HepG2 (cell line): ENCODE measurements around the gene LRIT1. TPM values are rescaled to one million over a fixed set of nuclear protein-coding genes. Genes with fewer than 3 reads are reported as not detected.

Experiments
- ATAC-seq: fragments of 200-7000 bp; cut with Tn5 transposase; 3 replicates; pipeline ENCODE4 v1.9.1; 2020; ENCODE audit warnings: mild to moderate bottlenecking, moderate library complexity
- BruUV-seq: library from RNA; stranded (reverse); fragments of 400-500 nt; replicated peaks from 2 replicates; lab custom pipeline; 2021; lab: Mats Ljungman, UMichigan
- CTCF ChIA-PET: fragments of 300-600 bp; formaldehyde crosslinking; extraction: SDS; loops from one replicate; lab custom pipeline; 2021; ENCODE audit warnings: low total read pairs, inconsistent platforms, low intra/inter-chr PET ratio; lab: Yijun Ruan, JAX
- POLR2A ChIA-PET: fragments of 350-600 bp; sonication (Branson Sonifier 250); formaldehyde crosslinking; loops from one replicate; lab custom pipeline; 2020; ENCODE audit warnings: antibody characterized with exemption, inconsistent platforms; lab: Yijun Ruan, JAX
- DNase-seq: peaks from one replicate; pipeline ENCODE4 v3.0.0-alpha.2; 2015; ENCODE audit warnings: low spot score
- FAIRE-seq: peaks from 3 replicates; lab custom pipeline; 2011; peaks lifted over from hg19 to GRCh38; lab: Jason Lieb, UNC
- H2AFZ ChIP-seq: one replicate; pipeline ENCODE4 v1.6.1; 2011; ENCODE audit warnings: low read length, inconsistent platforms
- H3K27ac ChIP-seq: fragments of 300-600 bp; 3 replicates; pipeline ENCODE4 v1.8.0; 2011; ENCODE audit warnings: mixed run types, mild to moderate bottlenecking, mixed read lengths, low read length, inconsistent platforms; ENCODE audit not compliant: insufficient read depth; ENCODE audit errors: extremely low read length
- H3K27me3 ChIP-seq, 2 experiments: fragments of 200-600 bp in 1 of 2; 2 replicates in 1 of 2; 3 replicates in 1 of 2; pipeline versions ENCODE4 v1.6.0 to v1.8.0; 2011; ENCODE audit warnings: low read length in 2 of 2, mild to moderate bottlenecking in 2 of 2, moderate library complexity in 2 of 2, inconsistent platforms in 1 of 2; ENCODE audit not compliant: insufficient read depth in 2 of 2, control insufficient read depth in 1 of 2
- H3K36me3 ChIP-seq, 2 experiments: fragments of 200-600 bp in 1 of 2; replicated peaks in 1 of 2; 2 replicates in 1 of 2; 3 replicates in 1 of 2; pipeline versions ENCODE4 v1.5.1 to v1.8.0; 2011; ENCODE audit warnings: low read length in 2 of 2, inconsistent platforms in 1 of 2; ENCODE audit not compliant: insufficient read depth in 2 of 2, control insufficient read depth in 1 of 2
- H3K4me1 ChIP-seq: 2 replicates; pipeline ENCODE4 v1.5.1; 2012; ENCODE audit warnings: low read length, inconsistent platforms; ENCODE audit not compliant: insufficient read depth
- H3K4me2 ChIP-seq: 2 replicates; pipeline ENCODE4 v1.6.0; 2011; ENCODE audit warnings: low read depth, low read length, inconsistent platforms
- H3K4me3 ChIP-seq, 3 experiments: fragments of 200-600 bp in 1 of 3; sonication (generic), shearing (Covaris generic) in 1 of 3; replicated peaks in 1 of 3; 2 replicates each; pipeline ENCODE4 v1.5.1; 2011 to 2016; ENCODE audit warnings: low read length in 3 of 3, inconsistent platforms in 2 of 3, low read depth in 2 of 3, mild to moderate bottlenecking in 2 of 3, control low read depth in 1 of 3, mixed read lengths in 1 of 3; ENCODE audit not compliant: insufficient read depth in 1 of 3
- H3K79me2 ChIP-seq: one replicate; pipeline ENCODE4 v1.6.1; 2011; ENCODE audit warnings: low read length, inconsistent platforms; ENCODE audit not compliant: insufficient read depth
- H3K9ac ChIP-seq: 2 replicates; pipeline ENCODE4 v1.6.0; 2011; ENCODE audit warnings: mild to moderate bottlenecking, low read depth, low read length, inconsistent platforms; ENCODE audit not compliant: insufficient read depth
- H3K9me3 ChIP-seq: 2 replicates; pipeline ENCODE4 v1.5.1; 2012; ENCODE audit warnings: mild to moderate bottlenecking, low read length
- H4K20me1 ChIP-seq: 2 replicates; pipeline ENCODE4 v1.6.0; 2011; ENCODE audit warnings: inconsistent platforms, mild to moderate bottlenecking, low read length, moderate library complexity; ENCODE audit not compliant: insufficient read depth
- E2F1 ChIP-seq: sonication (generic); formaldehyde crosslinking; IDR thresholded peaks from 2 replicates; pipeline ENCODE4 v1.5.0; 2020; ENCODE audit warnings: missing genetic modification reagents
- ESRRA ChIP-seq: sonication (generic); formaldehyde crosslinking; IDR thresholded peaks from 2 replicates; pipeline ENCODE4 v1.5.1; 2020; ENCODE audit warnings: mild to moderate bottlenecking, low read depth, missing genetic modification reagents
- FOXJ3 ChIP-seq: sonication (generic); formaldehyde crosslinking; IDR thresholded peaks from 2 replicates; pipeline ENCODE4 v1.4.0; 2020; ENCODE audit warnings: missing genetic modification reagents, mild to moderate bottlenecking, borderline replicate concordance
- HNF4G ChIP-seq, 2 experiments: sonication (generic) in 1 of 2; formaldehyde crosslinking in 1 of 2; IDR thresholded peaks; 2 replicates each; pipeline versions ENCODE4 v1.4.0 to v1.6.1; 2011 to 2020; ENCODE audit warnings: borderline replicate concordance in 2 of 2, low read depth in 2 of 2, mild to moderate bottlenecking in 2 of 2, low read length in 1 of 2, missing genetic modification reagents in 1 of 2, moderate library complexity in 1 of 2
- MED13 ChIP-seq: sonication (generic); formaldehyde crosslinking; IDR thresholded peaks from 2 replicates; pipeline ENCODE4 v1.5.0; 2020; ENCODE audit warnings: missing genetic modification reagents
- NCOA1 ChIP-seq: sonication (generic); formaldehyde crosslinking; IDR thresholded peaks from 2 replicates; pipeline ENCODE4 v1.9.0; 2021; ENCODE audit warnings: missing genetic modification reagents
- RARA ChIP-seq: IDR thresholded peaks from 2 replicates; pipeline ENCODE4 v1.6.1; 2016; ENCODE audit warnings: missing genetic modification reagents, missing compliant biosample characterization
- TFAP4 ChIP-seq: sonication (generic); IDR thresholded peaks from 2 replicates; pipeline ENCODE4 v1.6.1; 2016; ENCODE audit warnings: low read depth, borderline replicate concordance
- ZBTB33 ChIP-seq: sonication (generic); formaldehyde crosslinking; IDR thresholded peaks from 2 replicates; pipeline ENCODE4 v1.4.0; 2020; ENCODE audit warnings: missing genetic modification reagents
- ZBTB49 ChIP-seq: sonication (generic); formaldehyde crosslinking; IDR thresholded peaks from 2 replicates; pipeline ENCODE4 v1.4.0; 2020; ENCODE audit warnings: missing genetic modification reagents, borderline replicate concordance
- ZMAT3 ChIP-seq: sonication (generic); formaldehyde crosslinking; conservative IDR thresholded peaks from 2 replicates; pipeline ENCODE4 v1.7.0; 2021; ENCODE audit warnings: missing genetic modification reagents
- ZMYM4 ChIP-seq: sonication (generic); formaldehyde crosslinking; IDR thresholded peaks from 2 replicates; pipeline ENCODE4 v1.8.1; 2023; ENCODE audit warnings: mild to moderate bottlenecking, missing genetic modification reagents
- ZNF292 ChIP-seq: sonication (generic); formaldehyde crosslinking; IDR thresholded peaks from 2 replicates; pipeline ENCODE4 v1.8.1; 2022; ENCODE audit warnings: mild to moderate bottlenecking, low read depth, missing genetic modification reagents, borderline replicate concordance
- ZNF335 ChIP-seq: sonication (generic); formaldehyde crosslinking; IDR thresholded peaks from 2 replicates; pipeline ENCODE4 v1.4.0; 2020; ENCODE audit warnings: missing genetic modification reagents
- ZNF441 ChIP-seq: sonication (generic); formaldehyde crosslinking; IDR thresholded peaks from 2 replicates; pipeline ENCODE4 v1.7.0; 2021; ENCODE audit warnings: missing genetic modification reagents, borderline replicate concordance
- ZNF605 ChIP-seq: sonication (generic); formaldehyde crosslinking; IDR thresholded peaks from 2 replicates; pipeline ENCODE4 v1.8.0; 2022; ENCODE audit warnings: mild to moderate bottlenecking, missing genetic modification reagents
- WGBS: methylation state at CpG from one replicate; pipeline ENCODE4 v1.1.6; 2017; ENCODE audit warnings: low lambda C conversion rate; 5-methylcytosine and 5-hydroxymethylcytosine counted together
- in situ Hi-C: cut with HindIII; loops from 2 replicates; pipeline ENCODE4 v1.10.0; 2017; ENCODE audit warnings: low pct_unique_long_range_greater_than_20kb; ENCODE audit not compliant: extremely low pct_ligation_motif_present
- intact Hi-C: fragments of 100-400 bp; cut with micrococcal nuclease; formaldehyde crosslinking; loops from one replicate; pipeline ENCODE4 v1.10.0; 2022; ENCODE audit not compliant: unreplicated experiment
- polyA plus RNA-seq, 8 experiments: library from polyadenylated mRNA; depleted of rRNA in 3 of 8; stranded (reverse) in 7 of 8; unstranded in 1 of 8; fragments of >200 nt; fragmentation: Illumina TruSeq in 4 of 8; extraction: Trizol in 4 of 8; gene quantifications; 2 replicates each; pipeline versions ENCODE4 v1.2.1 to v1.2.3, GENCODE V29; 2011 to 2016; ENCODE audit warnings: low read depth in 4 of 8, missing spikeins in 1 of 8, mixed read lengths in 1 of 8; ENCODE audit not compliant: insufficient read depth in 1 of 8
- total RNA-seq, 5 experiments: library from RNA; depleted of rRNA; stranded (reverse); fragments of >200 nt; fragmentation: Illumina TruSeq; extraction: Trizol; gene quantifications; 2 replicates each; pipeline ENCODE4 v1.2.3, GENCODE V29; 2016; ENCODE audit warnings: low read depth in 1 of 5

Gene LRIT1
- total and polyA plus RNA-seq, 2 of the 13 experiments (the other 11 are each of a cell fraction or from before 2014, with no cell fraction given) = not detected

GRCh38 chr10:84256510-84257342 is 15.4 kb upstream of the LRIT1 start:
- in situ Hi-C loops = no loop called here
- 0 out of 2 replicates have a peak, but pooled peaks have one; percentile 28 for TF ChIP-seq HNF4G (IDR thresholded peaks at IDR 0.05; ENCODE audit: borderline replicate concordance, low read depth, low read length)
- no peak for TF ChIP-seq HNF4G (CRISPR knock-in tag; IDR thresholded peaks at IDR 0.05; ENCODE audit: borderline replicate concordance, low read depth)
- TF ChIP-seq ZBTB33 = peak; percentile 95
- peak; percentile 98 for TF ChIP-seq ZNF335 (CRISPR knock-in tag)
- 0 out of 2 replicates have a peak, but pooled peaks have one; percentile 32 for TF ChIP-seq ZNF605 (CRISPR knock-in tag)
- no peak for TF ChIP-seq RARA (CRISPR knock-in tag)
- peak; percentile 29; the same call in 1 of the 2 replicates for TF ChIP-seq E2F1
- TF ChIP-seq ZNF441 (CRISPR knock-in tag) = 0 out of 2 replicates have a peak, but pooled peaks have one; percentile 16
- no peak for TF ChIP-seq ZBTB49
- peak; percentile 73; the same call in 1 of the 2 replicates for TF ChIP-seq ZMAT3 (CRISPR knock-in tag)
- TF ChIP-seq ESRRA (CRISPR knock-in tag) = no peak
- 0 out of 2 replicates have a peak, but pooled peaks have one; percentile 19 for TF ChIP-seq FOXJ3 (CRISPR knock-in tag)
- TF ChIP-seq ZNF292 (CRISPR knock-in tag) = 0 out of 2 replicates have a peak, but pooled peaks have one; percentile 20
- TF ChIP-seq ZMYM4 (CRISPR knock-in tag) = 0 out of 2 replicates have a peak, but pooled peaks have one; percentile 19
- peak; percentile 30; the same call in 1 of the 2 replicates for TF ChIP-seq TFAP4
- no peak for TF ChIP-seq NCOA1 (CRISPR knock-in tag)
- TF ChIP-seq MED13 (CRISPR knock-in tag) = 0 out of 2 replicates have a peak, but pooled peaks have one; percentile 24

More at GRCh38 chr10:84256510-84257342, 15.4 kb upstream of the LRIT1 start:
- no peaks in the 10 kb centered on the region for H4K20me1 ChIP-seq
- 28% methylated on average over 33 of the region's 35 CpGs for WGBS
- FAIRE-seq (no peak), ATAC-seq (peak; percentile 82), DNase-seq (peak; percentile 22)
- no peak overlapping the region for H3K27ac ChIP-seq
- intact Hi-C loops = loop anchor here (1.0 kb wide), 1 partner anchor 27 kb away; no protein-coding TSS in a partner anchor
- no peaks in the 10 kb centered on the region for H3K79me2 ChIP-seq
- H3K4me2 ChIP-seq = peak overlapping the region; percentile 50
- H2AFZ ChIP-seq = no peak overlapping the region
- H3K36me3 ChIP-seq = no peaks in the 10 kb centered on the region
- peaks cover 0 to 6% of the 10 kb centered on the region in 2 experiments; a peak in 2 of 5 replicates for H3K27me3 ChIP-seq
- H3K4me1 ChIP-seq = peaks cover 9% of the 10 kb centered on the region
- ChIA-PET CTCF (no interaction called here), POLR2A (no interaction called here)
- BruUV-seq = no TSS peak
- H3K9ac ChIP-seq = no peak overlapping the region
- H3K9me3 ChIP-seq = no peaks in the 10 kb centered on the region
- peak overlapping the region in 1 of 3 experiments; percentile 50; a peak in 1 of 6 replicates for H3K4me3 ChIP-seq
